ENCODE results near the gene MYOD1.

MYOD1 gene

DNA sequence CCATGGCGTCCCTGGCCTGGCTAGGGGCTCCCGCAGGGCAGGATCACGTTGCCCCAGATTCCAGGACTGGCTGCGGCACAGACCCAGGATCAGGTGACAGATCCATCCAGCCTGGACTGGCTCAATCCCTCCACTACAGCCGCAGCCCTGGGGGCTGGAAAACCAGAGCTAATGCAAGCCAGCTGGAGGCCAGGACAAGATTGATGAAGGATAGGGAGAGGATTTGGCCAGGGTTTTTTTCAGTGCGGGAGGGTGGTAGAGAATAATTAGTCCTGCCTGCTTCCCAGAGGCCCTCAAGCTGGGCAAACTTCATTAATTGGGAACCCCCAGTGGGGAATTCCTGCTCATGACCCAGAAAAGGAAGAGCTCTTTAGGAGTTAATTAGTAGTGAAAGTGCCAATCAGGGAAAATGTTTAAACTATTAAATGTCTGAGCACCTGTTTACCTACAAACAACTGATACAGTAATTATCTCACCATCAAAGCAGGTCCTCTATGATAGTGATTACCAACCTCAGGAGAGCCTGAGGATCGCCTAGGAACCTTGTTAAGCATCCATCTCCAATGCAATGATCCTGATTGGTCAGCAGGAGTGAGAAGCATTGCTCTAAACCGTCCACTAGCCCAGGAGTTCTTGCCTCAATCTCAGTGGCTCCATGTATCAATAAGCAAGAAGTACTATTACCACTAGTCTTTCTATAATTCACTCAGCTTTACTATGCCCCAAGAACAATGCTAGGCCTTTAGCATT lies 33.0 kb upstream of the MYOD1 start:
- TF ChIP-seq, protein P1, sequence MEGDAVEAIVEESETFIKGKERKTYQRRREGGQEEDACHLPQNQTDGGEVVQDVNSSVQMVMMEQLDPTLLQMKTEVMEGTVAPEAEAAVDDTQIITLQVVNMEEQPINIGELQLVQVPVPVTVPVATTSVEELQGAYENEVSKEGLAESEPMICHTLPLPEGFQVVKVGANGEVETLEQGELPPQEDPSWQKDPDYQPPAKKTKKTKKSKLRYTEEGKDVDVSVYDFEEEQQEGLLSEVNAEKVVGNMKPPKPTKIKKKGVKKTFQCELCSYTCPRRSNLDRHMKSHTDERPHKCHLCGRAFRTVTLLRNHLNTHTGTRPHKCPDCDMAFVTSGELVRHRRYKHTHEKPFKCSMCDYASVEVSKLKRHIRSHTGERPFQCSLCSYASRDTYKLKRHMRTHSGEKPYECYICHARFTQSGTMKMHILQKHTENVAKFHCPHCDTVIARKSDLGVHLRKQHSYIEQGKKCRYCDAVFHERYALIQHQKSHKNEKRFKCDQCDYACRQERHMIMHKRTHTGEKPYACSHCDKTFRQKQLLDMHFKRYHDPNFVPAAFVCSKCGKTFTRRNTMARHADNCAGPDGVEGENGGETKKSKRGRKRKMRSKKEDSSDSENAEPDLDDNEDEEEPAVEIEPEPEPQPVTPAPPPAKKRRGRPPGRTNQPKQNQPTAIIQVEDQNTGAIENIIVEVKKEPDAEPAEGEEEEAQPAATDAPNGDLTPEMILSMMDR (IDR thresholded peaks at IDR 0.05; ENCODE audit: extremely low read depth, missing control alignments), result no peak
- no peak for DNase-seq (ENCODE audit: low spot score)

DNA sequence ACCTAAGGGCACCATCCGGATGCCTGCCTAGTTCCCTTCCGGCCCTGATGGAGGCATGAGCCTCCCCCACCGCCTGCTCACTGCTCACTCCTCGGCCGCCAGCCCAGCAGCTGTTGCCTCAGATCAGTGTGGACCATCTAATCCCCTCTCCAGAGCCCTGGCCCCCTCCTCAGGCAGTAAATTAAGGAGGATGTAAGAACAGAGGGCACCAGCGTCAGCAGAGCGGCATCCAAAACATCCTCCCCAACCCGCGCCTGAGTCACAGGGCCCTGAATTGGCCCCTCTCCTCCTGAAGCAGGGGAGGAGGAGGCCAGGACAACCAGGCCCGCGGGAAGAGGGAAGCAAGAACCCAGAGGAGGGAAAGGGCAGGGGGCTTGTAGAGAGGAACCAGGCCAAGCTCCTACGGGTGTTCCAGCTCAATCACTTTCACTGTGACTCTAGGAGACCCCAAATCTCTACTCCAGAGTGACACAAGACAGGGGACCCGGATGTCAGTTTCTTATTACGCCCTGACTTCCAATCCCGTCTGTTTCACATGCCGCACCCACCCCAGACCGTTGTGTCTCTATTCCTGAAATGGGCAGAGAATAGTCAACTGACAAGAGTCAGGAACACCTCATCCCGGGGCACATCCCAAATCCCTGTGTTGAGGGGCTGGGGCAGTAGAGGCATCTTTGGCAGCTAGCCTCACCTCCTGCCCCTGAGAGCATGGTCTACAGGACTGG lies 31.3 kb upstream of the MYOD1 start:
- TF ChIP-seq, protein P1 (IDR thresholded peaks at IDR 0.05; ENCODE audit: extremely low read depth, missing control alignments), result no peak
- no peak for DNase-seq (ENCODE audit: low spot score)

DNA sequence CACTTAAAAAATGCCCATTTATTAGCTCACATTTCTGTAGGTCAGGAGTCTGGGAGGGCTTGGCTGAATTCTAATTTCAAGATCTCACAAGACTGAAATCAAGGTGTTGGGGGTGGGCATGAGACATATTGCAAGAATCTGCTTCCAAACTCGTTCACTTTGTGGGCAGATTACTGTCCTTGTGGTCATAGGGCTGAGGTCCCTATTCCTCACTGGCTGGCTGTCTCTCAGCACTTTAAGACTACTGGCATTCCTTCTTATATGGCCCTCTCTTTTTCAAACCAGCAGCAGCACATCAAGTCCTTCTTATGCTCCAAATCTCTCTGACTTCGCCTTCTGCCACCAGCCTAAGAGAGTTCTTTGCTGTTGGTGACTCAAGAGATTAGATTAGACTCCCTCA lies 27.8 kb upstream of the MYOD1 start:
- no peak for DNase-seq (ENCODE audit: low spot score)
- TF ChIP-seq, protein P1 (IDR thresholded peaks at IDR 0.05; ENCODE audit: extremely low read depth, missing control alignments), result no peak

DNA sequence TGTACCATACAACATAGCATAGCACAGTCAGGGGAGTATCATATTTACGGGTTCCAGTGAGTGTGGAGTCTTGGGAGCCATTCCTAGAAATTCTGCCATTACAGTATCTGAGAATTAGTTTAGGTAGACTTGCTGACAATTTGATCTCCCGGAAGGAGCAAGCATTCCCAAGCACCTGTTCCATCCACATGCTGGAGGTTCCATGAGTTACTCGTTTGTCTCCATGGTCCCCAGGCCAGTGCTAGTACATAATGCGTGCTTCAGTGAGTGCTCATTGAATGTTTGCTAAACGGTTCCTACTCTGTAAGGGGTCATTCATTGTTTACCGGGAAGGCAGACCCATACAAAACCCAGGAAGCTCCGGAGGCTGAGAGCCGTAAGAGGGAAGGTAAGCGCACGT lies 27.4 kb upstream of the MYOD1 start:
- no peak for DNase-seq (ENCODE audit: low spot score)
- TF ChIP-seq, protein P1 (IDR thresholded peaks at IDR 0.05; ENCODE audit: extremely low read depth, missing control alignments), result no peak

DNA sequence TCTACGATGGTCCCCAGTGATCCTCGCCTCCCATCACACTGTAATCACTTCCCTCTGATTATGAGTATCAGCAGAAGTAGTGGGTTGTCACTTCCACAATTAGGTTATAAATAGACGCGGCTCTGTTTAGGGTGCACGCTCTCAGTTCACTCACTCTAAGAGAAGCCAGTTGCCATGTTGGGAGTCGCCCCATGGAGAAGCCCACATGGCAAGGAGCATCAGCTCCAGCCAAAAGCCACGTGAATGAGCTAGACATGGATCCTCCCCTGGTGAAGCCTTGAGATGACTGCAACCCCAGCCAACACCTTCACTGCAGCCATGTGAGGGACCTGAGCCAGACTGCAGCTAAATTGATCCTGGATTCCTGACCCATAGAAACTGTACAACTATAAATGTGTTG lies 26.4 kb upstream of the MYOD1 start:
- no peak for DNase-seq (ENCODE audit: low spot score)
- TF ChIP-seq, protein P1 (IDR thresholded peaks at IDR 0.05; ENCODE audit: extremely low read depth, missing control alignments), result no peak

DNA sequence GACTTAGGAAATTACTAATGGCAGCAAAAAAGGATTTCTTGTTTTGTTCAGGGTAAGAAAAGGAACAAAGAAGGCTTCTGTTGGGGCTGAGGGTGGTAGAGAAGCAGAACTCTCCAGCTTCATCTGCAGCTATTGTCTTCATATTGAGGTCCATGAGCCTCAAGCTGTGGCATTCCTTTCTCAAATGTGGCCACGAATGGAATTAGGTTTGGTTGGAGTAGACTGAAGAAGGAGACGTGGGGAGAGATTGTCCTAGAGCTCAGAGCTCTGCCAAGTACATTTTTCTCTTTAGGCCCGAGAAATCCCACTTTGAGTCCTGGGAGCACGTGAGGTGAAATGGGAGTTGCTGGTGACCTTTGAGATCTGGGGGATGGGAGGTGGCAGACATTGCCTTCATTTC lies 25.8 kb upstream of the MYOD1 start:
- no peak for DNase-seq (ENCODE audit: low spot score)
- TF ChIP-seq, protein P1 (IDR thresholded peaks at IDR 0.05; ENCODE audit: extremely low read depth, missing control alignments), result no peak

DNA sequence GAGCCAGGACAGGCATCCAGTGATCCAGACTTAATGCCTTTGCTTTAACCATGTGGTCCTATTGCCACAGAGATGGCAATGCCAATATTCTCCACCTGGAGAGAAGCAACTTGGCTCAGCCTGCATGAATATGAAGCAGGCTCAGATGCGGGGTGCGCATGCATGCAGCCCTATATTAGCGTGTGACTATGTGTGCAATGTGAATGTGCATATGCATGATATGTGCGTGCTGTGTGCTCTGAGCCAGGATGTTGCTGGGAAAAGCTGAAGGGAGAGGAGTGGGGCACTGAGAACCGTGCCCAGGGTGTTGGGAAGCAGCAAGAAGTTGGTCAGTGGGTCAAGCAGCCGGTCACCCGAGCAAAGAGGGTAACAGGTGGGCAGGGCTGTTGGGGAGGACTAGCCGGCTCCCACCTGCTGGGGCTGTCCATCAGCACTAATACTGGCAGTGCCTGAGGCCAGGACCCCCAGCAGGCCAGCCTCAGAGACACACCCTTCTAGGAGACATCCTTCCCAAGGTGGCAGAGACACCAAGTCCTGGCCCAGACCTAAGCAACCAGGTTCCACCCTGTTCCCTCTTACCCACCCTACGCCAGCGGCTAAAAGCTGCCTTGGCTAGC lies 24.8 kb upstream of the MYOD1 start:
- DNase-seq (ENCODE audit: low spot score), result no peak
- TF ChIP-seq, protein P1 (IDR thresholded peaks at IDR 0.05; ENCODE audit: extremely low read depth, missing control alignments), result no peak
